GM18951 (cell line): Measurements from ENCODE around the gene ATP6V0E2.
A peak's percentile ranks its signal among the peaks of the same experiment; 100 is the strongest.

ENCODE experiments used
- POLR2A ChIP-seq: IDR thresholded peaks from 4 replicates; pipeline ENCODE4 v1.6.1; 2011; ENCODE audit warnings: mild to moderate bottlenecking; ENCODE audit not compliant: insufficient read length, insufficient read depth; ENCODE audit errors: extremely low read depth
- in situ Hi-C: fragments of 300-500 bp; cut with MboI; formaldehyde crosslinking; loops from one replicate; pipeline ENCODE4 v1.12.0; 2022; ENCODE audit warnings: low sequenced_read_pairs, mixed read lengths, inconsistent platforms; ENCODE audit not compliant: unreplicated experiment

The ATP6V0E2 gene

DNA sequence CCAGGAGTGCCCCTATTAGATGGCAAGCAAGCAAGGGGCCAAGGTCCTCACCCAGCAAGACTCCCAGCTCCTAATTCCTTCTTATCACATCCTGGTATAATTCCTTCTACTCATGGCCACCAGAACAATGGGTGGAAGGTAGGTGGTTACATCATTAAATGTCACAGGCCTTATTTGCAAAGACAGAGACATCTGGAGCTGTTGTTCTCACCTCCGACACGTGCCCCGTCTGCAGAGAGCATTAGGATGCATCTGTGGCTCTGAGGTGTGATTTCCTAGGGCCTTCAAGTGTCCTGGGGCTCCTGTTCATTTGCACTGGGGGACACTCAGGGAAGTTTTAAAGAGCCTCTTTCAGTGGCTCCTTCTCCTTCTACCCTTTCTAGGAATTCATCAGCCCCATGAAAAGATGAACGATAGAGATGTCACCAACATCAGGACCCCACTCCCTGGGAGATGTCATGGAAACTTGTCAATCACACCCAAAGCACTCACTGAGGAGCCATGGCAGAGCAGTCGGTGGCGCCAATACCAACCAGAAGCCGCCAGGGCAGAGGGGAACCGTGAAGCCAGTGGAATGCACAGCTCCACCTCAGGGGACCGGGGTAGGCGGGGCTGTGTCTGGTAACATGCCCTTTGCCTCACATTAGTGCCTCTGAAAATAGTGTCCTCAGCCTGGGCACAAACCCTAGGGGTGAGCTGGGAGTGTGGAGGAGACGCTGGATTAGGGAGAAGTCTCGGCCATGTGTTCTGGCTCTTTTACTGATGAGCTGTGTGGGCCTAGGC, 2.9 kb upstream of the ATP6V0E2 start:
- TF ChIP-seq POLR2A = no peak
- in situ Hi-C loops = no loop called here

DNA sequence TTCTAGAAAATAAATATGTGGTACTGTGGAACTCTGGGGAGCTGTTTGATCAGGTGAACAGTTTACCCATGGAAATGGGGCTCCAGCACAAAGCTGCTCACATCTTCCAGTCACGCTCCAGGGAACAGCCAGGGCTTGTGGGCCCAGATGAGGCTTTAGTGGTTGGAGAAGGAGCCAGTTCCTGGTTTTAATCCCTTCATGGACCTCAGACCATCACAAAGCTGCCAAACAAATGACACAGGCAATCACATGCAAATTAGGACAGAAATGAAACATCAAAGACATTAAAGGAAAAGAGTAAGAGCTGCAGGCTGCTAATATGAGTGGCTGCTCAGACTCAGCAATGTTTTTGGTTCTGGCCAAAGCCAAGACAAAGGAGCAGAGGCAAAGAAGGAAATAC, 2.2 kb upstream of the ATP6V0E2 start:
- TF ChIP-seq POLR2A = no peak
- in situ Hi-C loops = no loop called here

DNA sequence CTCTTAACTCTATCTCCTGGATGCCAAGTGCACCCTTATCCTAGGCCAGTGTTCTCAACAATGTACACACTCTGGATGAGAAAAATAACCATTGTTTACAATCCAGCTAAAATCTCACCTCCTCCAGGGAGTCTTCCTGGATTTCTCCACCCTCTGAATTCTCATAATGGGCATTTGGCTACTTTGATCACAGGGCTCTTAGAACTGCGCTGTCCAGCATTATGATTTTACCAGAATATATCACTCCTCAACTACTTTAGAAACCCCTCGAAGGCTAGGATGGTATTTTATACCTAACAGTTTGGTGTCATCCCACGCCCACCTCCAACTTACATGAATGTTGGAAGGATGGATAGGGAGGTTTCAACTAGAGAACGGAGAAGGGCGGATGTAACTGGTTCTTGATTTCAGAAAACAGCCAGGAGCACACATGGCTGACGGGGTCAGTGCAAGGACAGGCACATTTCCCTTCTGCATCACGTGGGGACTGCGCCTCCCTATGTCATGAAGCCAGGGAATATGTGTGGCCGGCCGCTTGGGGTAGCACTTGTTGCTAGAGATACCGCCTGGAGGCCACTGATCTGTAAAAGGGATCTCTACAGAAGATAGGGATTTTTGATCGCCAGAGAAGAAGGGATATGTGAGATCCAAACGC, 1.2 kb upstream of the ATP6V0E2 start:
- in situ Hi-C loops = no loop called here
- TF ChIP-seq POLR2A = no peak

DNA sequence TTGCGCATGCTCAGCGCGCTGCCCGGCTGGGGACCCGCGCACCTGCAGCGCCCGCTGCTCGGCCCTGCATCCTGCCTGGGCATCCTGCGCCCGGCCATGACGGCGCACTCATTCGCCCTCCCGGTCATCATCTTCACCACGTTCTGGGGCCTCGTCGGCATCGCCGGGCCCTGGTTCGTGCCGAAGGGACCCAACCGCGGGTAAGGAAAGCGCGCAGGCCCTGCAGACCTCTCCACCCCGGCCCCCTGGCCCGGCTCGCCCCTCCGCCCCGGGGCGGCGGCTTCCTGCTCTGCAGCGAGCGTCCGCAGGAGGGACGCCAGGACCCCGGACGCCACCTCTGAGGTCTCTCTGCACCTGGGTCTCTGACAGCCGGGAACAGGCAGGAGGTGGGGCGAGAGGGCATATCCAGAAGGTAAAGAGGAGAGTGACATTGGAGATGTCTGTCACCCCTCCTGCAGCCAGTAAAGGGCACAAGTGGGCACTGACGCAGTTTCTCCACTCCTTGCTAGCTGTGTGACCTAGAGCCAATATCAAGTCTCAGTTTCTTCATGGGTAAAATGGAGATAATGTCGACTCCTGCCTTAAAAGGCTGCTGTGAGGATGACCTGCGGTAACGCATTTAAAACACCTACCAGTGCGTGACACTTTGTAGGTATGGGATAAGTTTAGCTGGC, 338 bp downstream of the ATP6V0E2 start:
- peak; percentile 89 for TF ChIP-seq POLR2A
- in situ Hi-C loops = no loop called here

DNA sequence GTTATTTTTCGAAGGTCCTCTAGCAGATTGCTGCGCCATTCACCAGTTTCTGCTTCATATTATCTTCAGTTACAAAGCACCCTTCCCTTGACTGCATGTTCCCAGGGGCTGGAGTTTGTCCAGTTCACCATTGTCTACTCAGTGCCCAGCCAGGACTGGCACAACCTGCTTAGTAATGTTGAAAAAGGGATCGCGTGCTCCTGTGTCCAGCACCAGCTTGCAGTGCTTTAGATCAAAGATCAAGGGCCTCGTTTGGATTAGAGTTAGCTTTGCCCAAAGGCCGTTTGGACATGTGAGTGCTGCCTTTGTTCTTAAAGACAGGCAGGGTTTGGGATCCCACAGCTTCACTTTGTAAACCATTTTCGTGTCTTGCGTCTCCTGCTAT, 867 bp downstream of the ATP6V0E2 start:
- in situ Hi-C loops = no loop called here
- no peak for TF ChIP-seq POLR2A

DNA sequence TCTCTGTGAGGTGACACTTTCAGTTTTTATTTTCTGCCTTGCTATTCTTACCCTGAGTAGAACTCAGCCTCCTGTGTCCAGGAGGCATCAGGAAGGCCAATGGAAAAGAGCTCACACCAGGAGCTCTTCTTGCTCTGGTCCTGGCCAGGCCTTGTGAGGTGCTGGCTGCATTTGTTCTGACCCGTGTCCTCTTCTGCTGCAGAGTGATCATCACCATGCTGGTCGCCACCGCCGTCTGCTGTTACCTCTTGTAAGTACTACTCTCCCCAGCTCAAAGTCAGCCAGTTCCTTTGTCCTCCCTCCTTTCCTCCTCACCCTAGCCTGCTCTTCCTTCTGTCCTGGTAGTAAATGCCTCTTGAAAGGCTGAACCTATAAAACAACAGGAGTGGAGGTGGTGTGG, 1.6 kb downstream of the ATP6V0E2 start:
- no peak for TF ChIP-seq POLR2A
- in situ Hi-C loops = no loop called here

DNA sequence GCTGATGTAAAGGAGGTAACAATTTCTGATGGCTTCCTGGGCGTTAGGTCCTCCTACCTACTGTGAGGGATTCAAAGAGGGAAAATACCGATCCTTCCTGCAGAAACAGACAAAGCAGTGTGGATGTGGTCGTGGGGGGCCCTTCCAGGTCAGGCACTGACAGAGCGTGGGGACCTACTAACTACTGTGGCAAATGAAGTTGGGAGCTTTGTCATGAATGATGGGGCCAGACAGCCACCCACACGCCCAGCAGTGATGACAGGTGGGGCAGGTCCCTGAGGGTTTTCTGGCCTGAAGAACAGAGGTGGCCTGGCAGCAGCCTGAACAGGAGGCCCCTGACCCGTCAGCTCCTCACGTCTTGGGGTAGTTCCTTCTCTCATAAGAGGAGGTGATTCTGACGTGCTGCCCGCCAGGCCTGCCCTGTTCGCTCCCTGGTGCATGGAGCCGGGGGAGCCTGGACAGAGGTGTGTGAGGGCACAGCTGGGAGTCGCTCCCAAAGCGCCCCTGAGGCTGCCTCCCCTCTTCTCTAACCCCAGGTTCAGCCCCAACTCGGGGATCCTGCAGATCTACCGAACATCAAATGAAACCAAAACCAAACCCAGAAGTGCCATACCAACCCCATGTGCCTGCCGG, 4.2 kb downstream of the ATP6V0E2 start:
- no peak for TF ChIP-seq POLR2A
- in situ Hi-C loops = no loop called here

DNA sequence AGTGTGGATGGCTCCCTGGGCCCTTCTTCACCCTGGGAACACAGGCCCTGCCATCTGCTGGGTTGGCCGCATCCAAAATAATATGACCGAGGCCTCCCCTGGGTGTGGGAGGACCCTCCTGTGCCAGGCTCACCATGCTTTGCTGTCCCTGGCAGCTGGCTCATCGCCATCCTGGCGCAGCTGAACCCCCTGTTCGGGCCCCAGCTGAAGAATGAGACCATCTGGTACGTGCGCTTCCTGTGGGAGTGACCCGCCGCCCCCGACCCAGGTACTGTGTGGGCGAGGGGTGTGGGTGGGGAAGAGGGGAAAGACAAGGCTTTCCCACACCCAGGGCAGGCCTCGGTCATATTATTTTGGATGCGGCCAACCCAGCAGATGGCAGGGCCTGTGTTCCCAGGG, 4.8 kb downstream of the ATP6V0E2 start:
- in situ Hi-C loops = no loop called here
- no peak for TF ChIP-seq POLR2A

DNA sequence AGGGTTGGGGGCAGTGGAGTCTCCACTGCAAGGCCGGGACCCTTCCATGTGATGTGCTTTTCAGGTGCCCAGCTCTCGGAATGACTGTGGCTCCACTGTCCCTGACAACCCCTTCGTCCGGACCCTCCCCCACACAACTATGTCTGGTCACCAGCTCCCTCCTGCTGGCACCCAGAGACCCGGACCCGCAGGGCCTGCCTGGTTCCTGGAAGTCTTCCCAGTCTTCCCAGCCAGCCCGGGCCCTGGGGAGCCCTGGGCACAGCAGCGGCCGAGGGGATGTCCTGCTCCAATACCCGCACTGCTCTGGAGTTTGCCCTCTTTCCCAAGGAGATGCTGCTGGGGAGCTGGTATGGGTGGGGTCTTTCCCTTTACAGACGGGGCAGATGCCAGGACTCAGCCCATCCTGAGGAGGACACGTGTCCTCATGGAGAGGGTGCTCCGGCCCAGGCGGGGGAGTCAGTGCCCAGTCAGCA, 5.5 kb downstream of the ATP6V0E2 start:
- TF ChIP-seq POLR2A = no peak
- in situ Hi-C loops = no loop called here

DNA sequence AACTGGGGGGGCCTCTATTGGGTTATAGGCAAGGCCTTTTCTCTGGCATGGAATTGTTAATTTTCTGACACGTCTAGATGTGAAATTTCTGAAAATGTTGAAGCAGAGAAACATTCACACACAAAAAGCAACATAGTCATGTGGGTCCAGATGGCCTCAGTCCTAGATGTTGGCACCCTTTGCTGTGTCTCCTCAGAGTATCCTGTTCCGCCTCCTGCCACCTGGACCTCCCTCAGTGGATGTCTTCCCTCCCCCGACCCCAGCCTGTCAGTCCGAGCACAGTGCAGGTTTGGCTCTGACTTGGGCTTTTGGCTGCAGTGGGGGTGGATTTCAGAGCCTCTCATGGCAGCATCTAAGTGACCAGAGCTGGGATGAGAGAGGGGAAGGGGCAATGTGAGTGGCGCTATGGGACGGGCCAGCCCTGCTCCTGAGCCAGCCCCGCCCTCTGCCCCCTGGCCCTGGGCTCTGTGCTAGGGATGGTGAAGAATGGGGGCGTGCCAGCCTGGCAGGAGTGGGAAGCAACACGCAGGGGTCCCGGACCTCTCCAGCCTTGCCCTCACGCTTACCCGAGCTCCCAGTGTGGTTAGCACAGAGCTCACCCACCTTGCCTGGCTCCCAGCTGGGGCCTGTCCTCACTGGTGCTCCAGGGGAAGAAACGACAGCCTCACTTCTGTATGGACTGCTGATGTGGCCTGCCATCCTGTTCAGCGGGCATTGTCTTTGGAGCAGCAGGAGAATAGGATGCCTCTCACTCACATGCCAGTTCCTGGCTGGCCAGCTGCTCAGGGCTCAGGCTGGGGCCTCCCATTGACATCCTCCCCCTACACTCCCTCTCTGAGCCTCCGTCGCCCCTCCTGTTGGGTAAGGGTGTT, 6.2 kb downstream of the ATP6V0E2 start:
- no peak for TF ChIP-seq POLR2A
- in situ Hi-C loops = no loop called here

DNA sequence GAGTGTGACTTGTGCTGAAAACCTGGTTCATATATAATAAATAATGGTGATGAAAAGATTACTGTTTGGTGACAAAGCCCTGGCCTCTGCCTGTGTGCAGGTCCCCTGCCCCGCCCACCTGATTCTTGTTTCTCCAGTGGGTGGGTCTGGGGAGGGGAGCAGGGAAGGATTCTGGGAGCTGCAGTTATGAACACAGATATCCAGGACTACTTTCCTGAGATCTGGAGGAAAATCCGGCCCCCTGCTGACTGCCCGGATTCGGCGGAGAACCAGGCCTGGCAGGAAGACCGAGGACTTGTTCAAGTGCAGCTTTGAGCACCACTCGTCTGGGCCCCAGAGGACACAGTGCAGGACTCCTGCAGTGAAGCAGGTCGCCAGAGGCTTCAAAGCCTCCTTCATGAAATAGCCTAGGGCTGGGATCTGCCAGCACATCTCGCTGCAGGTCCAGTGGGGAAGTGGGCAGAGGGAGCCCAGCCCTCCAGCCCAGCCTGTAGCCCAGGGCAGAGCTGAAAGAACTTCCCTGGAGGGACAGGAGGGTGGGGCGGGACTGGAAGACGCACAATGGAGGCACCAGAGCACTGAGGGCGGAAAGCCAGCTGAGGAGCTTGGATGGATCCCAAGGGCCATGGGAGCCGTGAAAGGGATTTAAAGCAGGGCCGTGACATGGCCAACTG, 7.0 kb downstream of the ATP6V0E2 start:
- in situ Hi-C loops = no loop called here
- no peak for TF ChIP-seq POLR2A
